ENCODE data around the gene STEAP1B.
"Not testable (repeated sequence)": the region's sequence is repeated elsewhere in the genome, so short reads cannot be mapped to it uniquely, and the experiment has no call there.

Gene STEAP1B

DNA sequence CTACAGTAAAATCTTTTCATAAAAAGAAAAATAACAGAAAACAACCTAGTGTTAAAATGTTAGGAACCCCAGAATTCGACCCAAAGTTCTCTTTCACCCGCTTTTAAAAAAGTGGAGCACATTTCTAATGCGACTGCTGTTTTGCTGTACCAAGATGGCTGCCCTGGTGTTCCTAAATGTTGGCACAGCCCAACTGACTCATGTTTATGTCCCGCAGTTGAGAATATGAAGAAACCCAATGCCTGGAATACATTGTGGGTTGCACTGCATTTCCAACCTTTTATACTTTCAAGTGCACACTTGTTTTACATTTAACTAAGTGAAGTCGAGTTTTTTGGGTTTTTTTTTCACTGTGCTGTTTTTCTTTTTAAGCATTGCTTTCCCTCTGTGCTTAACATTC is 944 bp downstream of the STEAP1B start:
- DNase-seq (ENCODE audit: low read depth, low spot score) = no peak
- Histone ChIP-seq H3K9me3 (ENCODE audit: low read depth, low read length) (no peaks in the 10 kb centered on the region), H3K27ac (no peak overlapping the region), H3K4me3 (no peak overlapping the region), H3K9ac (ENCODE audit: insufficient read length) (no peak overlapping the region), H3K36me3 (ENCODE audit: insufficient read depth, low read length) (no peaks in the 10 kb centered on the region)
- TF ChIP-seq EZH2 (IDR thresholded peaks at IDR 0.05) (no peak), POLR2AphosphoS5 (IDR thresholded peaks at IDR 0.05; ENCODE audit: borderline replicate concordance, low read depth, low read length) (no peak), FOXP2 (optimal IDR thresholded peaks at IDR 0.05; ENCODE audit: control extremely low read depth, extremely low read length, insufficient read depth) (no peak)

DNA sequence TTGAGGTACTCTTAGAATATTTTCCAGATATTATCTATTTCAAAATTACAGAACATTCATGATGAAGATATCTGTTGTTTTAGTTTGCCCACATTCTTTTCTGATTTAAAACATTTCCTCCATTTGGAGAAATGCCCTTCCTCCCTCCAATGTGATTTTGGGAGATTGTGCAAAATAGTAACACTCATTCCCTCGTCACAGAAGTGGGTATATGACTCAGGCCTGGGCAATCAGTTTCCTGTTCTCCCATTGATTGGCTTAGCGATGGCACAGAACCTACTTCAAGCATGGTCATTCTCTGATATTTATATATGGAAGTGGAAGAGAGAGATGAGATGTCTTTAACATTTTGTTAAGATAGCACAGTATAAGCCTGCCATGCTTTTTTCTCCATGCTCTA is 3.1 kb downstream of the STEAP1B start:
- H3K27ac ChIP-seq; DNase-seq (ENCODE audit: low read depth, low spot score); H3K9me3 ChIP-seq (ENCODE audit: low read depth, low read length); H3K9ac ChIP-seq (ENCODE audit: insufficient read length); H3K4me3 ChIP-seq; H3K36me3 ChIP-seq (ENCODE audit: insufficient read depth, low read length): not testable (repeated sequence)

DNA sequence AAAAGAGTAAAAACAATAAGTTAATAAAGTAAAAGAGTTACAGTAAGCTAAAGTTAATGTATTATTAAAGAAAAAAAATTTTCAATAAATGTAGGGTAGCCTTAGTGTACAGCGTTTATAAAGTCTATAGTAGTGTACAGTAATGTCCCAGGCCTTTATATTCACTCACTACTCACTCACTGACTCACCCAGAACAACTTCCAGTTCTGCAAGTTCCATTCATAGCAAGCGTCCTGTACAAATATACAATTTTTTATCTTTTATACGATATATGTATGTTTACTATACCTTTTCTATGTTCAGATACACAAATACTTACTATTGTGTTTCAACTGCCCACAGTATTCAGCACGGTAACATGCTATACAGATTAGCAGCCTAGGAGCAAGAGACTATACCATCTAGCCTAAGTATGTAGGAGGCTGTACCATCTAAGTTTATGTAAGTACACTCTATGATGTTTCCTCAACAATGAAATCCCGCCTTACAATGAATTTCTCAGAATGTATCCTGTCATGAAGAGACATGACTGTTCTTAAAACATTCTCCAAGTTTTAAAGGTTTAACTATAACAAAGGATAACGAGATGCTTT is 3.6 kb downstream of the STEAP1B start:
- not testable (repeated sequence) for DNase-seq (ENCODE audit: low read depth, low spot score); H3K36me3 ChIP-seq (ENCODE audit: insufficient read depth, low read length); H3K9me3 ChIP-seq (ENCODE audit: low read depth, low read length); H3K9ac ChIP-seq (ENCODE audit: insufficient read length); H3K4me3 ChIP-seq; H3K27ac ChIP-seq

DNA sequence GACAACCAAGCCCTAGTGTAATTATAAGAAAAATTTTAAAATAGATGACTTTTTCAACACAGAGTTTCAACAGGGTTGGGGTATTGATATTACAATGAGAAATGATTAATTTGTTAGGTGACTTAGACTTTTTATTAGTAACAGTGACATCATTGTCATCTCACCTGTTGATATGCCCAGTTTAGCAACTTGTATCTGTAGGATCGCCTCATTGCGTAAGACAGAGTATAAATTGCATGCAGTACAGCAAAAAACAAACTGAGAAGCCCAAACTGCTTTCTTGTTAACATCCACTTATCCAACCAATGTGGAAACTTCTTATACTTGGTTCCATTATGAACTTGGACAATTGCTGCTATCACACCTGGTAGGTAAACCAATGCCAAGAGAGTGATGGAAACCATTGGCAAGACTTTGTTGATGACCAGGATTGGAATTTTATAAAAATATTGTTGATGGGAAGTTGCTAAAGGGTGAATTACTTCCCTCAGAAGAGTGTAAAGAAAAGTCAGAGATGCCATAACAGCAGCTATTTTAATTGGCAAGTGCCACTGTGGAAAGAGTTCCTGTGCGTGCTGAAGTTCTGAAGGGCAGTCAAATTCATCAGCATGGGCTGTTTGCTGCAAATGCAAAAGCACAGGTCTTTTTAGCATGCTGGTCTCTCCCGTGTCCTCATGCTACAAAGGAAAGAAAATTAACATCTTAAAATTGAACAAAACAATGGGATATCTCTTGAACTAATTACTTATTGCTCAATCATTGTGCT is 6.6 kb downstream of the STEAP1B start:
- not testable (repeated sequence) for H3K4me3 ChIP-seq; H3K27ac ChIP-seq; H3K36me3 ChIP-seq (ENCODE audit: insufficient read depth, low read length); H3K9me3 ChIP-seq (ENCODE audit: low read depth, low read length); DNase-seq (ENCODE audit: low read depth, low spot score); H3K9ac ChIP-seq (ENCODE audit: insufficient read length)

DNA sequence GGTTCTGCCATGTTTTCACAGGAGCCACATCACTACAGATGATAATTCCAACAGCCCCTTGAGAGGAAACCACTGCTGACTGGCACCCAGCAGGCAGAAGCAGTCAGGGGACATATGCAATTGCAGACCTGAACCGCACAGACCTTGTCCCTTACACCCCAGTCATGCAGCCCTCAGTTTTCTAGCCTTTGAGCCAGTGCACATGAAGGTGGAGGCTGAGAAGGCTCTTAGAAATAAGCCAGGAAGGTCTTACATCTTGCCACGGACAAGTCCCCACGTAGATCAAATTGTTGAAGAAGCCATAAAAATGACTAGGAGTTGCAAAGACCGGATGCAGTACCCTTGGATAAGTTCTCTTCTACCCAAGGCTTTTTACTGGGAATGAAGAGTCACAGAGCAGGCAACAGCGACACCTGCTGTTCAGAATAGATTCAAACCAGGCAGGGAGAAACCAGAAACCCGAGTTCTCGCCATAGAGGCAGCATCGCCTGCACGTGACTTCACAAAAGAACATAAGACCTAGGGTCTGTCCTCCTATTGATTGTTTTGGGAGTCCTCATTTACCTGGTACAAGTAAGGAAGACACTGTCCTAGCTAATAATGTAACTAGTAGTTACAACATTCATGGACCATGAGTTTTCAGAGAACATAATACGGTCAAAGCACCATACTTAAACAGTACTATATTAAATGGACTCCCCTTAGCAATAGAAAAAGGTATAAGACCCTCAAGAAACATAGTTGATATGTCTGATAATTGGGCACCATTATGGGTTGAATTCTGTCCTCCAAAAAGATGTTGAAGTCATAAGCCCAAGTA is 11.1 kb downstream of the STEAP1B start:
- H3K4me3 ChIP-seq = no peak overlapping the region
- no peaks in the 10 kb centered on the region for H3K36me3 ChIP-seq (ENCODE audit: insufficient read depth, low read length)
- no peak overlapping the region for H3K27ac ChIP-seq
- no peaks in the 10 kb centered on the region for H3K9me3 ChIP-seq (ENCODE audit: low read depth, low read length)
- DNase-seq (ENCODE audit: low read depth, low spot score) = no peak
- no peak for TF ChIP-seq POLR2AphosphoS5 (IDR thresholded peaks at IDR 0.05; ENCODE audit: borderline replicate concordance, low read depth, low read length)
- no peak for TF ChIP-seq EZH2 (IDR thresholded peaks at IDR 0.05)
- no peak for TF ChIP-seq FOXP2 (optimal IDR thresholded peaks at IDR 0.05; ENCODE audit: control extremely low read depth, extremely low read length, insufficient read depth)
- H3K9ac ChIP-seq (ENCODE audit: insufficient read length) = no peak overlapping the region

DNA sequence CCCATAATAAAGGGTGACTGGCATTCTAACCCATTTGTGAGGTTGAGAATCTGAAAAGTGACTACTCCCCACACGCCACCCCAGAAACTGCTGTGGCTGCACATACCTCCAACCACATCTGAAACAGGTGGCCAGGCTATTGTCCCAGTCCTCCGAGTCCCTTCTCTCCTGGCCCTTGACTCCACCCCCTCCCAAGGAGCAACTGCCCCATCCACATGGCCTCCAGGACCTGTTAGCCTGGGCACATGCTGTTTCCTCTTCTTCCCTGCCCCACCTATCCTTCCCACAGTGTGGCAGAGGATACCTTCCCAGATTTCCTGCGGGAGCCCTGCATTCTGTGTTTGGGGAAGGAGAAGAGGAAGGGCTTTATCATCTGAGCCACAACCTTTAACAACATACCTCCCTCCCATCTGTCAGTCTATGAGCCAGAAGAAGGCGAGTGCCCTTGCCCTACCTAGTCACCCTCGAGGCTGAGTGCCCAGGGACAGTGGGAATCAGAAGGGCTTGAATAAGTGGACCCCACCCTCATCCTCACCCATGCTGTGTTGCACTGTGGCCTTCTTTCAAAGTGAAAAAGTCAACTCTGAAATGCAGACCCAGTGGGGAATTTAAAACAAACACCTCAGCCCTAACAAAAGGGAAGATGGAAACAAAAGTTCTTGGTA is 11.9 kb downstream of the STEAP1B start:
- H3K27ac ChIP-seq = no peak overlapping the region

DNA sequence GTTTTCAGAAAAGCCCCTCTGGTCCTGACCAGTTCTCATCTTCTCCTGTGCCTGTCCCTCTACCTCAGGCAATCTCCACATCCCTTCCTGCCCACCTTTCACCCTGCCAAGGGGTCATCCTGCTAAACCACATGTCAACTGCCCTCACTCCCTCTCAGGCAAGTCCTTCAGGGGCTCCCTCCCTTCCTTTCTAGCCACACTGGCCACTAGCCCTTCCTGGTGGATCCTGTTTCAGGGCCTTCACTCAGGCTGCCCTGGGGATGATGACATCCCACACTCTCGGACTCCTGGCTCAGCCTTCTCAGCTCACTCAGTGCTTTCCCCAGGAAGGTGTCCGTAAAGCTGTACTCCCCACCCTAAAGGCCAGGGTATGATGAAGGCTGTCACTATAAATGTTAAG is 13.4 kb downstream of the STEAP1B start:
- TF ChIP-seq EZH2 (IDR thresholded peaks at IDR 0.05) (no peak), POLR2AphosphoS5 (IDR thresholded peaks at IDR 0.05; ENCODE audit: borderline replicate concordance, low read depth, low read length) (no peak), FOXP2 (optimal IDR thresholded peaks at IDR 0.05; ENCODE audit: control extremely low read depth, extremely low read length, insufficient read depth) (no peak)
- Histone ChIP-seq H3K4me3 (no peak overlapping the region), H3K9ac (ENCODE audit: insufficient read length) (no peak overlapping the region), H3K36me3 (ENCODE audit: insufficient read depth, low read length) (no peaks in the 10 kb centered on the region), H3K27ac (no peak overlapping the region), H3K9me3 (ENCODE audit: low read depth, low read length) (no peaks in the 10 kb centered on the region)
- DNase-seq (ENCODE audit: low read depth, low spot score) = no peak

More for the DNA sequence above, 11.9 kb downstream of the STEAP1B start:
- no peak for DNase-seq (ENCODE audit: low read depth, low spot score)
- H3K9me3 ChIP-seq (ENCODE audit: low read depth, low read length) = no peaks in the 10 kb centered on the region
- no peak overlapping the region for H3K9ac ChIP-seq (ENCODE audit: insufficient read length)
- no peak for TF ChIP-seq FOXP2 (optimal IDR thresholded peaks at IDR 0.05; ENCODE audit: control extremely low read depth, extremely low read length, insufficient read depth)
- no peak for TF ChIP-seq EZH2 (IDR thresholded peaks at IDR 0.05)
- no peak for TF ChIP-seq POLR2AphosphoS5 (IDR thresholded peaks at IDR 0.05; ENCODE audit: borderline replicate concordance, low read depth, low read length)
- H3K4me3 ChIP-seq = no peak overlapping the region
- H3K36me3 ChIP-seq (ENCODE audit: insufficient read depth, low read length) = no peaks in the 10 kb centered on the region

DNA sequence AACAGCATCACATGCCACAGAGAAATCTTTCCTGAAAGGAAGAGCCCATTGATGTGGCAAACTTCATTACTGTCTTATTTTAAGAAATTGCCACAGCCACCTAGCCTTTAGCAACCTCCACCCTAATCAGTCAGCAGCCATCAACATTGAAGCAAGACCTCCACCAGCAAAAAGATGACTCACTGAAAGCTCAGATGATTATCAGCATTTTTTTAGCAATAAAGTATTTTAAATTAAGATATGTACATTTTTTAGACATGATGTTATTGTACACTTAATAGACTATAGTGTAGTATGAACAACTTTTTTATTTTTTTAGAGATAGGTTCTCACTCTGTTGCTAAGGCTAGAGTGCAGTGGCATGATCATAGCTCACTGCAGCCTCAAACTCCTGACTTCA is 14.8 kb downstream of the STEAP1B start:
- no peak overlapping the region for H3K4me3 ChIP-seq
- no peak overlapping the region for H3K27ac ChIP-seq
- no peaks in the 10 kb centered on the region for H3K9me3 ChIP-seq (ENCODE audit: low read depth, low read length)
- no peak for DNase-seq (ENCODE audit: low read depth, low spot score)
- no peak overlapping the region for H3K9ac ChIP-seq (ENCODE audit: insufficient read length)
- H3K36me3 ChIP-seq (ENCODE audit: insufficient read depth, low read length) = no peaks in the 10 kb centered on the region
- TF ChIP-seq EZH2 (IDR thresholded peaks at IDR 0.05) = no peak
- TF ChIP-seq POLR2AphosphoS5 (IDR thresholded peaks at IDR 0.05; ENCODE audit: borderline replicate concordance, low read depth, low read length) = no peak
- no peak for TF ChIP-seq FOXP2 (optimal IDR thresholded peaks at IDR 0.05; ENCODE audit: control extremely low read depth, extremely low read length, insufficient read depth)
